Endometrial microvascular endothelial cells (primary cell): Measurements from ENCODE around the gene KRTAP10-10. TPM values are rescaled to one million over a fixed set of nuclear protein-coding genes. Genes with fewer than 3 reads are reported as not detected.
"Not testable (repeated sequence)": the region's sequence is repeated elsewhere in the genome, so short reads cannot be mapped to it uniquely, and the experiment has no call there.

Experiments used
- in situ Hi-C: cut with HindIII; loops from 2 replicates; pipeline ENCODE4 v1.10.0; 2017; ENCODE audit warnings: low sequenced_read_pairs, low pct_unique_long_range_greater_than_20kb; ENCODE audit errors: inconsistent ontology term
- total RNA-seq: library from RNA; depleted of rRNA; stranded (reverse); fragments of >200 nt; gene quantifications from one replicate; pipeline ENCODE4 v1.2.3, GENCODE V29; 2015; ENCODE audit errors: inconsistent ontology term

KRTAP10-10 gene, protein sequence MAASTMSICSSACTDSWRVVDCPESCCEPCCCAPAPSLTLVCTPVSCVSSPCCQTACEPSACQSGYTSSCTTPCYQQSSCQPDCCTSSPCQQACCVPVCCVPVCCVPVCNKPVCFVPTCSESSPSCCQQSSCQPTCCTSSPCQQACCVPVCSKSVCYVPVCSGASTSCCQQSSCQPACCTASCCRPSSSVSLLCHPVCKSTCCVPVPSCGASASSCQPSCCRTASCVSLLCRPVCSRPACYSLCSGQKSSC
- total RNA-seq = not detected

DNA sequence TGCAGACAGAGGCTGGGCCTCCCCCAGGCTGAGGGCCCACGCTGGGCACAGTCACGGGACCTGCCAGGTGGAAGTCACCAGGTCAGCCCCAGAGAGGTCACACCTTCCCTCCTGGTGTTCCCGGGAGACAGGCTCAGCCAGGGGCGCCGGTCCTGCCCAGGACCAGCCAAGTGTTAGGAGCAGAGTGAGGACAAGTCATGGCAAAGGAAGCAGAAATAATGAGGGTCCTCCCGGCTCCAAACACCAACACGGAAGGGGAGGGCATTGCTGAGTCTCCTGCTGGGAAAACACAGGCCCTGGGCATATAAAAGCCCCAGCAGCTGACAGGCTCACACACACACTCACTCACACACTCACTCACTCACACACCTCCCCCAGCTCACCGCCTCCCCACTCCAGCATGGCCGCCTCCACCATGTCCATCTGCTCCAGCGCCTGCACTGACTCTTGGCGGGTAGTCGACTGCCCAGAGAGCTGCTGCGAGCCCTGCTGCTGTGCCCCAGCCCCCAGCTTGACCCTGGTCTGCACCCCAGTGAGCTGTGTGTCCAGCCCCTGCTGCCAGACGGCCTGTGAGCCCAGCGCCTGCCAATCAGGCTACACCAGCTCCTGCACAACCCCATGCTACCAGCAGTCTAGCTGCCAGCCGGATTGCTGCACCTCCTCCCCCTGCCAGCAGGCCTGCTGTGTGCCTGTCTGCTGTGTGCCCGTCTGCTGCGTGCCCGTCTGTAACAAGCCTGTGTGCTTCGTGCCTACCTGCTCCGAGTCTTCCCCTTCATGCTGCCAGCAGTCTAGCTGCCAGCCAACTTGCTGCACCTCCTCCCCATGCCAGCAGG lies at the start of gene KRTAP10-10:
TSS of gene KRTAP10-10 (plus strand) at position 339 of the 833 bp plus-strand sequence. CDS start at position 401, 62 bp downstream.
- in situ Hi-C loops = no loop called here

- in situ Hi-C loops = no loop called here
Observed at GRCh38 chr21:44589094-44589493, 48.1 kb upstream of the KRTAP10-10 start.

- in situ Hi-C loops = no loop called here
Observed at GRCh38 chr21:44589586-44590305, 47.4 kb upstream of the KRTAP10-10 start.

DNA sequence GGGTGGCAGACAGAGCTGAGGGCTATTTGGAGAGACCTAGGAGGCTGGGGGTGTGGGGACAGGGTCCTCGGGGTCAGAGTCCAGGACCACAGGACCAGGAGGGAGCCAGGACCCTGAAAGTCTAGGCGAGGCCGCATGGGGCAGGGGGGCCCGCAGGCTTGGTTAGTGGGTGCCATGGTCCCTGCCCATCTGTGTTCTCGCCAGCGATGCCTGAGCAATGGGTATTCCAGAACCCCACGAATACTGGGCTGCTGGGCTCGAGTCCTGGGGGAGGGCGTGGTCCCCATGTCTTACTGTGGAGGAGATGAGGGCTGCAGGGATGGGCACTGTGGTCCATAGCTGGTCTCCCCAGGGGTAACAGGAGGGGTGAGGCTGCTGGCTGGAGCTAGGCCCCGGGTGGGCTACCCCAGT lies 46.8 kb upstream of the KRTAP10-10 start:
- in situ Hi-C loops = no loop called here

GRCh38 chr21:44590897-44591800 lies 46.0 kb upstream of the KRTAP10-10 start:
- in situ Hi-C loops = not testable (repeated sequence)

DNA sequence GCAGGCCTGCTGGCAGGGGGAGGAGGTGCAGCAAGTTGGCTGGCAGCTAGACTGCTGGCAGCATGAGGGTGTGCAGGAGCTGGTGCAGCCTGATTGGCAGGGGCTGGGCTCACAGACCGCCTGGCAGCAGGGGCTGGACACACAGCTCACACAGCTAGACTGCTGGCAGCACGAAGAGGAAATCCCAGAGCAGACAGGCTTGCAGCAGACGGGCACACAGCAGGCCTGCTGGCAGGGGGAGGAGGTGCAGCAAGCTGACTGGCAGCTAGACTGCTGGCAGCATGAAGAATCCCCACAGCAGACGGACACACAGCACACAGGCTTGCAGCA lies 45.4 kb upstream of the KRTAP10-10 start:
- in situ Hi-C loops = not testable (repeated sequence)

- in situ Hi-C loops = no loop called here
Observed at GRCh38 chr21:44592446-44593311, 44.5 kb upstream of the KRTAP10-10 start, which contains the start of gene KRTAP10-6. Gene KRTAP10-6, minus strand, starts transcription at chr21:44592505. Its CDS starts 21 bp downstream, at chr21:44592484.

GRCh38 chr21:44593598-44594405 lies 43.4 kb upstream of the KRTAP10-10 start:
- in situ Hi-C loops = no loop called here

GRCh38 chr21:44594406-44594916 lies 42.7 kb upstream of the KRTAP10-10 start:
- in situ Hi-C loops = no loop called here

DNA sequence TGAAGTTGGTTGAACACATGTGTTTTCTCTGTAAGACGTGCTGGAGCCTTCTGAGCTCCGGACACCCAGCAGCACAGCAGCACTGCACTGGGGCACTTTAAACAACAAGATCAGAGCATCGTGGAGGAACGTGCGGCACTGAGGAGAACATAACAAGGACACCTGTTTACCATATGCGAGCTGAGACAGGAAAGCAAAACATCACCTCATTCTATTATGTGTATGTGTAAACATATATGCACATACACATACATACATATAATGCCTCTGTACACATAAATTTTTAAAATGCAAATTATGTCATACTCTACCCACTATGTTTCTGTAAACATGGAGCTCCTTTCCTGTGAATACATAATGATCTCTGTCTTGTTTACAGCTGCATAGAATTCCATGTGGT lies 41.6 kb upstream of the KRTAP10-10 start:
- in situ Hi-C loops = no loop called here

DNA sequence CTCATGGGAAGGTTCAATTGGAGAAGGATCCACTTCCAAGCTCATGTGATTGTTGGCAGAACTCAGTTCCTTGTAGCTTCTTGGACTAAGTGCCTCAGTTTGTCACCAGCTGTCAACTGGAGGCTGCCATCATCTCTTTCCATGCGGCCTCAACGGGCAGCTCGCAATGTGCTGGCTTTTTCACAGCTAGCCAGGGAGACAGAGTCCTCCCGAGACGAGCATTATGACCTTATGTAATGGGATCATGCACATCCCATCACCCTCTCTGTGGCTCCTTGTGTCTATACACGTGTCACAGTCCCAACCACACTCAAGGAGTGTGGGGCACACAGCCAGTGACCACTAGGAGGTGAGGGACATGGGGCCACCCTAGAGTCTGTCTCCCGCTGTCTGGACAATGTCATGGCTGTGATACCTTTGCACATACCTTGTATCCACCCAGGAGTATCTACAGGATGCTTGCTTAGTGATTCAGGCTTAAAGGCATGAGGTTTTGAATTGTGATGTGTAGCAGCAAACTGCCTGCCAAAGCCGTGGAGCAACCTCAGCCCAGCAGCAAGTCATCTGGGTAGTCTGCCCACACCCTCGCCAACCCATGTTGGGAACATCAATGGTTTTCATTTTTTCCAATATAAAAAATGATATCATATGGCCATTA lies 41.0 kb upstream of the KRTAP10-10 start:
- in situ Hi-C loops = no loop called here

DNA sequence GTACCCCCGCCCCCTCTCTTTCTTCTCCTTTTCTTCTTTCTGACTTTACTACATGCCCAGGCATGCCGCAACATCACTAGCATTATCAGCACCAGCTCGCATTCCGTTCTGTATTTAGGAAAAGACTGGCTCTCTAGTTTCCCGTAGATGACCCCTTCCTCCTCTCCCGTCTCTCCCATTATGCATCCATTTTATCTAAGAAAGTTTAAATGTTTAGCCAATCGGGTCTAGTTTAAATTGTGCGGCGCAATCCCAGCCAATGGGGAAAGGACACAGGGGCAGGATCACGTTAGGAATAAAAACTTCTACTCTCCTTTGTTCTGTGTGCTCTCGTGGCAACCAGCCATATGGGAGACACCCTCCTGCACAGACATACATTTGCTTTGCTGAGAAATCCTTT lies 39.1 kb upstream of the KRTAP10-10 start:
- in situ Hi-C loops = no loop called here

DNA sequence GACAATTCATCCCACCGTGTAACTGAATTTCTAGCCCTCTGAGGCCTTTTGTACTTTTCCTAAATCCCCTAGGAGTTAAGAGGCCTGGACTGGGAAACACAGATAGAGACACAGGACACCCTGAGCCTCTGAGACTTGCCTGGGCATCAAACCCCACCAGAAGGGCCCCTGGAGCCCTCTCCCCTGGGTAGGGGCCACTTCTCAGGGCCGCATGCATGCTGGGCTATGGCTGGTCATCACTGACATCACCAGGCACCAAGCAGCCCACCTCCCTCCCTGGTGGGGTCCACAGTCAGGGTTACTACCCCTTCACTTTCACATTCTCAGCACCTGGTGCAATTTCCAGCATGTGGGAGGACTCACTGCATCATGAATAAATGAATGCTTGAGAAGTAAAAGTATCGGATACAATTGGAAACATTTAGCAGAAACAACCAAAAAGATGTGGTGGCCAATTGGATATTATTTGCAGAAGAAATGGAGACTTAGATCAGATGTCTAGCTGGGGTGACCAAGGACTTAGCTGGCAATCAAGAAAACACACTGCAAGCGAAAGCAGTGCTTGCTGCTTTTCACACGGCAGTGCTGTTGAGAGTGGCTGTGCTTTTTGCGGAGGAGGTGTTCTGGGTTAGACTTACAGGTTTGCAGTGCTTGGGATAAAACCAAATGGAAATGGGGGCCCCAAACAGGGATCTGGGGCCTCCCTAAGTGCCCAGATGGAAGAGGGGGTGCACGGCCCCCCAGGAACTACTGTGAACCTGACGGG lies 37.7 kb upstream of the KRTAP10-10 start:
- in situ Hi-C loops = no loop called here

DNA sequence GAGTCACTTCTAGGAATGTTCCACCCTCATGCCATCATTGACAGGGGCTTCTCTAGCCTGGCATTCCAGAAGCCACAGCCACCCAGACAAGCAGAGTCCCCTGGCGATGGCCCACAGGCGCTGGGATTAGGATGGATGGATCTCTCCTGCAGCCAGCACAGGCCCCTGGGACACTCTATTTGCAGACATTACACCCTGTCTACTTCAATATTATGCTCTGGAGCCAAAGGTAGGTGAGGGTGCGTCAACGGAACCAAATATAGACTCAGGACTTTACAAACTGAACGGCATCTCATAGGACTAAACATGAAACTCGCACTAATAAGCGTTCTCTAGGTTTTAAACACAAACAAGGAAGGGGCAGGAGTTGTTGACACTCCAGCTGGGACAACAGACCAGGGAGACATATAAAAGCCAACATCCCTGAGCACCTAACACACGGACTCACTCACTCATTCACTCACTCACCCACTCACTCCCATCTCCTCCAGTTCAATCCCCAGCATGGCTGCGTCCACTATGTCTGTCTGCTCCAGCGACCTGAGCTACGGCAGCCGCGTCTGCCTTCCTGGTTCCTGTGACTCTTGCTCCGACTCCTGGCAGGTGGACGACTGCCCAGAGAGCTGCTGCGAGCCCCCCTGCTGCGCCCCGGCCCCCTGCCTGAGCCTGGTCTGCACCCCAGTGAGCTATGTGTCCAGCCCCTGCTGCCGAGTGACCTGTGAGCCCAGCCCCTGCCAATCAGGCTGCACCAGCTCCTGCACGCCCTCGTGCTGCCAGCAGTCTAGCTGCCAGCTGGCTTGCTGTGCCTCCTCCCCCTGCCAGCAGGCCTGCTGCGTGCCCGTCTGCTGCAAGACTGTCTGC lies 36.8 kb upstream of the KRTAP10-10 start, which contains the start of gene KRTAP10-7:
TSS of gene KRTAP10-7 (plus strand) at position 480 of the 861 bp plus-strand sequence. CDS start at position 505, 25 bp downstream.
- in situ Hi-C loops = not testable (repeated sequence)

- in situ Hi-C loops = not testable (repeated sequence)
Observed at GRCh38 chr21:44601091-44601490, 36.1 kb upstream of the KRTAP10-10 start.
